KBM-7 (cell line): ENCODE measurements around the gene FBXL20.

Source experiments
- DNase-seq: peaks from one replicate; pipeline ENCODE4 v3.0.0-alpha.2; 2015
- in situ Hi-C: fragments of 300-500 bp; cut with MboI; formaldehyde crosslinking; loops from 2 replicates; pipeline ENCODE4 v1.14.3; 2020; ENCODE audit warnings: low sequenced_read_pairs, low pct_unique_long_range_greater_than_20kb, mixed read lengths

Gene FBXL20

GRCh38 chr17:39217734-39218369 is 183.6 kb downstream of the FBXL20 start:
- in situ Hi-C loops, result no loop called here
- no peak for DNase-seq

GRCh38 chr17:39213852-39214251 is 187.6 kb downstream of the FBXL20 start:
- DNase-seq, result no peak
- in situ Hi-C loops, result no loop called here

GRCh38 chr17:39212841-39213480 is 188.5 kb downstream of the FBXL20 start:
- DNase-seq, result no peak
- in situ Hi-C loops, result no loop called here

- DNase-seq, result no peak
- in situ Hi-C loops, result no loop called here
These were observed 189.1 kb downstream of the FBXL20 start for GRCh38 chr17:39212195-39212810.

GRCh38 chr17:39210093-39210434 is 191.4 kb downstream of the FBXL20 start:
- in situ Hi-C loops, result no loop called here
- DNase-seq, result no peak

GRCh38 chr17:39209317-39210092 is 191.9 kb downstream of the FBXL20 start:
- peak; percentile 37 for DNase-seq
- in situ Hi-C loops, result no loop called here

GRCh38 chr17:39208893-39209292 is 192.5 kb downstream of the FBXL20 start:
- in situ Hi-C loops, result no loop called here
- DNase-seq, result peak; percentile 74

GRCh38 chr17:39208136-39208535 is 193.3 kb downstream of the FBXL20 start:
- no peak for DNase-seq
- in situ Hi-C loops, result no loop called here

- in situ Hi-C loops, result no loop called here
- peak; percentile 30 for DNase-seq
These were observed 196.3 kb downstream of the FBXL20 start for GRCh38 chr17:39205112-39205526.

GRCh38 chr17:39204245-39204644 is 197.2 kb downstream of the FBXL20 start:
- in situ Hi-C loops, result no loop called here
- DNase-seq, result no peak
